HEK293 (cell line): Measurements from ENCODE around the gene MYOC.

ENCODE experiments used
- CTCF ChIA-PET: fragments of 350-600 bp; formaldehyde crosslinking; extraction: SDS; loops from one replicate; lab custom pipeline; 2021; ENCODE audit warnings: antibody characterized with exemption; lab: Yijun Ruan, JAX
- POLR2A ChIA-PET: fragments of 300-600 bp; formaldehyde crosslinking; extraction: SDS; loops from one replicate; lab custom pipeline; 2020; ENCODE audit warnings: antibody characterized with exemption, inconsistent platforms; lab: Yijun Ruan, JAX
- H3K27ac ChIP-seq: fragments of 200-500 bp; sonication (Bioruptor generic); 2 replicates; pipeline ENCODE4 v1.5.1; 2014; ENCODE audit warnings: low read depth, low read length, control low read depth, inconsistent platforms; ENCODE audit errors: extremely low read depth
- H3K36me3 ChIP-seq, 2 experiments: fragments of 200-500 bp in 1 of 2; sonication (Bioruptor generic) in 1 of 2; 1 replicate in 1 of 2; 2 replicates in 1 of 2; pipeline ENCODE4 v1.5.1; 2014 to 2017; ENCODE audit warnings: inconsistent platforms in 2 of 2, low read length in 2 of 2; ENCODE audit not compliant: control insufficient read depth in 2 of 2, insufficient read depth in 1 of 2
- H3K4me1 ChIP-seq: fragments of 200-500 bp; sonication (Bioruptor generic); 2 replicates; pipeline ENCODE4 v1.5.1; 2014; ENCODE audit warnings: mild to moderate bottlenecking, low read length, inconsistent platforms; ENCODE audit not compliant: control insufficient read depth, insufficient read depth
- H3K4me3 ChIP-seq: 2 replicates; pipeline ENCODE4 v1.5.1; 2011; ENCODE audit warnings: low read depth, mild to moderate bottlenecking, control low read depth, low read length, moderate library complexity
- H3K9me3 ChIP-seq: fragments of 200-500 bp; sonication (Bioruptor generic); 2 replicates; pipeline ENCODE4 v1.5.1; 2014; ENCODE audit warnings: low read depth, low read length, inconsistent platforms; ENCODE audit not compliant: control insufficient read depth, insufficient read depth
- FEZF1 ChIP-seq: fragments of 450-650 bp; formaldehyde crosslinking; IDR thresholded peaks from 2 replicates; pipeline ENCODE4 v1.5.1; 2016; ENCODE audit warnings: missing biosample characterization, missing genetic modification characterization
- GLI2 ChIP-seq: fragments of 450-650 bp; formaldehyde crosslinking; IDR thresholded peaks from 2 replicates; pipeline ENCODE4; 2017; ENCODE audit warnings: missing biosample characterization, missing genetic modification characterization, low read depth, borderline replicate concordance
- GLIS1 ChIP-seq: fragments of 450-650 bp; formaldehyde crosslinking; IDR thresholded peaks from 2 replicates; pipeline ENCODE4 v1.5.1; 2016; ENCODE audit warnings: missing biosample characterization, missing genetic modification characterization
- SP7 ChIP-seq: fragments of 450-650 bp; formaldehyde crosslinking; IDR thresholded peaks from 2 replicates; pipeline ENCODE4 v1.5.1; 2016; ENCODE audit warnings: missing biosample characterization, missing genetic modification characterization
- ZEB2 ChIP-seq: fragments of 450-650 bp; formaldehyde crosslinking; IDR thresholded peaks from 2 replicates; pipeline ENCODE4 v1.5.1; 2016; ENCODE audit warnings: missing biosample characterization, missing genetic modification characterization
- ZNF140 ChIP-seq: fragments of 450-650 bp; formaldehyde crosslinking; IDR thresholded peaks from 2 replicates; pipeline ENCODE4 v1.5.1; 2016; ENCODE audit warnings: missing biosample characterization, missing genetic modification characterization
- ZNF146 ChIP-seq: fragments of 450-650 bp; formaldehyde crosslinking; IDR thresholded peaks from 2 replicates; pipeline ENCODE4 v1.5.1; 2016; ENCODE audit warnings: missing biosample characterization, missing genetic modification characterization
- ZNF16 ChIP-seq: fragments of 450-650 bp; formaldehyde crosslinking; IDR thresholded peaks from 2 replicates; pipeline ENCODE4 v1.5.1; 2016; ENCODE audit warnings: low read depth, missing biosample characterization, missing genetic modification characterization
- ZNF169 ChIP-seq: fragments of 450-650 bp; formaldehyde crosslinking; IDR thresholded peaks from 2 replicates; pipeline ENCODE4 v1.5.1; 2016; ENCODE audit warnings: missing biosample characterization, missing genetic modification characterization
- ZNF184 ChIP-seq: fragments of 450-650 bp; IDR thresholded peaks from 2 replicates; pipeline ENCODE4 v1.5.1; 2018; ENCODE audit warnings: missing biosample characterization, mild to moderate bottlenecking, missing genetic modification characterization
- ZNF366 ChIP-seq: fragments of 450-650 bp; formaldehyde crosslinking; conservative IDR thresholded peaks from 2 replicates; pipeline ENCODE4 v1.5.1; 2016; ENCODE audit warnings: missing biosample characterization, missing genetic modification characterization
- ZNF404 ChIP-seq: fragments of 450-650 bp; formaldehyde crosslinking; IDR thresholded peaks from 2 replicates; pipeline ENCODE4 v1.5.1; 2017; ENCODE audit warnings: missing biosample characterization, missing genetic modification characterization
- ZNF423 ChIP-seq: fragments of 450-650 bp; formaldehyde crosslinking; IDR thresholded peaks from 2 replicates; pipeline ENCODE4 v1.5.1; 2016; ENCODE audit warnings: missing biosample characterization, missing genetic modification characterization
- ZNF585B ChIP-seq: fragments of 450-650 bp; formaldehyde crosslinking; IDR thresholded peaks from 2 replicates; pipeline ENCODE4 v1.5.1; 2016; ENCODE audit warnings: missing biosample characterization, missing genetic modification characterization
- ZNF610 ChIP-seq: fragments of 450-650 bp; formaldehyde crosslinking; IDR thresholded peaks from 2 replicates; pipeline ENCODE4 v1.5.1; 2016; ENCODE audit warnings: missing biosample characterization, missing genetic modification characterization, borderline replicate concordance
- ZNF626 ChIP-seq: fragments of 450-650 bp; sonication (Bioruptor Pico); formaldehyde crosslinking; IDR thresholded peaks from 2 replicates; pipeline ENCODE4 v1.5.1; 2018; ENCODE audit warnings: missing biosample characterization, missing genetic modification characterization, inconsistent platforms
- TF ChIP-seq, protein P1 (sequence below): fragments of 450-650 bp; formaldehyde crosslinking; IDR thresholded peaks from 2 replicates; pipeline ENCODE4 v1.5.1; 2016; ENCODE audit warnings: missing biosample characterization, missing genetic modification characterization
- TF ChIP-seq, protein P2 (sequence below): fragments of 450-650 bp; IDR thresholded peaks from 2 replicates; pipeline ENCODE4 v1.5.1; 2018; ENCODE audit warnings: missing biosample characterization, mild to moderate bottlenecking, missing genetic modification characterization
- TF ChIP-seq, protein P3 (sequence below): fragments of 450-650 bp; formaldehyde crosslinking; conservative IDR thresholded peaks from 2 replicates; pipeline ENCODE4 v1.5.1; 2016; ENCODE audit warnings: low read depth, missing biosample characterization, missing genetic modification characterization
- TF ChIP-seq, protein P4 (sequence below): fragments of 450-650 bp; formaldehyde crosslinking; IDR thresholded peaks from 2 replicates; pipeline ENCODE4 v1.5.1; 2017; ENCODE audit warnings: missing biosample characterization, missing genetic modification characterization
- TF ChIP-seq, protein P5 (sequence below): fragments of 450-650 bp; formaldehyde crosslinking; IDR thresholded peaks from 2 replicates; pipeline ENCODE4 v1.5.1; 2016; ENCODE audit warnings: missing biosample characterization, missing genetic modification characterization

MYOC gene

DNA sequence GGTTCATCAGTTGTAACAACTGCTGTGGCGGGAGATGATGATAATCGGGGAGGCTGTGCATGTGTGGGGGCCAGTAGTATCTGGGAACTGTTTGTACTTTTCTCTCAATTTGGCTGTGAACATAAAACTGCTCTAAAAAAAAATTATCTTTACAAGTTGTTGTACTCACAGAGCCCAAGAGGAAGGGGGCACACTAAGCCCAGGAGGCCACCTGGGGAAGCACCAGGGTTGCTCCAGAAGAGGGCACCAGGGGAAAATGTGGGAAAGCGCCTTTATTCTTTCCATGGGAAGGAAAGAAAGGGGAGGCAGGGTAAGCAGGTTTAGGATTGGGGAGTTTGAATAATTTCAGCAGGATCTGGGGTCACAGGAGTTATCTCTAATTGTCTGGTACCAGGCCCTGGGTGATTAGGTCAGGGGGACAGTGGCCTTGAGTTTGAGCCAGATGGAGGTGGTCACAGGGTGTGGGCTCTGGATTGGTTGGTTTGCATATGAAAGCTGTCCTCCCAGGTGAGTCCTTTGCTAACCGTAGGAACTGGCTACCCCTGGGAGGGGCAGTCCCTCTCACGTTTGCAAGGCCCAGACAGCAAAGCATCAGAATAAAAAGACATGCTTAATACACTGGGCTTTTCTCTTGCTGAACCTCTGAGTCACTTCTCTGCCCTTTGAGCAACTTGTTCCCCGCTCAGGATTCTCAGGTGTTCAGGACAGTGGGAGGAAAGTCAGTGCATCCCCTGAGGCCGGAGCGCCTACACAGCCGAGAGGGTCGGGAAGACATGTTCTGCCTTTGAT is 11.2 kb downstream of the MYOC start:
- no peak overlapping the region for H3K4me3 ChIP-seq
- no peak overlapping the region for H3K27ac ChIP-seq
- H3K36me3 ChIP-seq, result no peaks in the 10 kb centered on the region
- no peaks in the 10 kb centered on the region for H3K9me3 ChIP-seq
- POLR2A ChIA-PET, result no interaction called here
- no peak for TF ChIP-seq ZNF16 (tag by site-specific recombination)
- TF ChIP-seq, all 188 proteins: peak for 0
- no peaks in the 10 kb centered on the region for H3K4me1 ChIP-seq
- CTCF ChIA-PET, result interaction anchor here (0.9 to 1.2 kb wide), 2 partner anchors 78 to 80 kb away, joined by 3 read pairs; no protein-coding TSS in a partner anchor

DNA sequence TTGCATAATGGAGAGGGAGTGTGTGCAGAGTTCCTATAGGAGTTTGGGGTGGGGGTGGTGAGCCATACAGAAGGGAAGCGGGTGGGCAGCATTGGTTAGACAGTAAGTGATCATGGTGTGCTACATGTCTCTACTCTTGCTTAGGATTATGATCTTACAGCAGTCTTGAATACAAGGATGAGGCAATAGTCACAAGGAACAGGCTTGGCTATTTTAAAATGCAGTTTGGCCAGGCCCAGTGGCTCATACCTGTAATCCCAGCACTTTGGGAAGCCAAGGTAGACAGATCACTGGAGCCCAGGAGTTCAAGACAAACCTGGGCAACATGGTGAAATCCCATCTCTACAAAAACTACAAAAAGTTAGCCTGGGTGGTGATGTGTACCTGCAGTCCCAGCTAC is 12.3 kb downstream of the MYOC start:
- POLR2A ChIA-PET, result no interaction called here
- CTCF ChIA-PET, result interaction anchor here (0.8 kb wide), 1 partner anchor 76 kb away, joined by 3 read pairs; no protein-coding TSS in a partner anchor
- H3K27ac ChIP-seq, result no peak overlapping the region
- H3K4me3 ChIP-seq, result no peak overlapping the region
- H3K36me3 ChIP-seq, result no peaks in the 10 kb centered on the region
- H3K9me3 ChIP-seq, result no peaks in the 10 kb centered on the region
- no peaks in the 10 kb centered on the region for H3K4me1 ChIP-seq
- TF ChIP-seq ZNF626, result no peak
- TF ChIP-seq, protein P1, sequence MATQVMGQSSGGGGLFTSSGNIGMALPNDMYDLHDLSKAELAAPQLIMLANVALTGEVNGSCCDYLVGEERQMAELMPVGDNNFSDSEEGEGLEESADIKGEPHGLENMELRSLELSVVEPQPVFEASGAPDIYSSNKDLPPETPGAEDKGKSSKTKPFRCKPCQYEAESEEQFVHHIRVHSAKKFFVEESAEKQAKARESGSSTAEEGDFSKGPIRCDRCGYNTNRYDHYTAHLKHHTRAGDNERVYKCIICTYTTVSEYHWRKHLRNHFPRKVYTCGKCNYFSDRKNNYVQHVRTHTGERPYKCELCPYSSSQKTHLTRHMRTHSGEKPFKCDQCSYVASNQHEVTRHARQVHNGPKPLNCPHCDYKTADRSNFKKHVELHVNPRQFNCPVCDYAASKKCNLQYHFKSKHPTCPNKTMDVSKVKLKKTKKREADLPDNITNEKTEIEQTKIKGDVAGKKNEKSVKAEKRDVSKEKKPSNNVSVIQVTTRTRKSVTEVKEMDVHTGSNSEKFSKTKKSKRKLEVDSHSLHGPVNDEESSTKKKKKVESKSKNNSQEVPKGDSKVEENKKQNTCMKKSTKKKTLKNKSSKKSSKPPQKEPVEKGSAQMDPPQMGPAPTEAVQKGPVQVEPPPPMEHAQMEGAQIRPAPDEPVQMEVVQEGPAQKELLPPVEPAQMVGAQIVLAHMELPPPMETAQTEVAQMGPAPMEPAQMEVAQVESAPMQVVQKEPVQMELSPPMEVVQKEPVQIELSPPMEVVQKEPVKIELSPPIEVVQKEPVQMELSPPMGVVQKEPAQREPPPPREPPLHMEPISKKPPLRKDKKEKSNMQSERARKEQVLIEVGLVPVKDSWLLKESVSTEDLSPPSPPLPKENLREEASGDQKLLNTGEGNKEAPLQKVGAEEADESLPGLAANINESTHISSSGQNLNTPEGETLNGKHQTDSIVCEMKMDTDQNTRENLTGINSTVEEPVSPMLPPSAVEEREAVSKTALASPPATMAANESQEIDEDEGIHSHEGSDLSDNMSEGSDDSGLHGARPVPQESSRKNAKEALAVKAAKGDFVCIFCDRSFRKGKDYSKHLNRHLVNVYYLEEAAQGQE (tag by site-specific recombination), result no peak
- TF ChIP-seq ZNF585B (tag by site-specific recombination), result no peak
- TF ChIP-seq ZEB2 (tag by site-specific recombination), result no peak
- no peak for TF ChIP-seq ZNF423 (tag by site-specific recombination)
- TF ChIP-seq ZNF169 (tag by site-specific recombination), result no peak
- TF ChIP-seq, protein P2, sequence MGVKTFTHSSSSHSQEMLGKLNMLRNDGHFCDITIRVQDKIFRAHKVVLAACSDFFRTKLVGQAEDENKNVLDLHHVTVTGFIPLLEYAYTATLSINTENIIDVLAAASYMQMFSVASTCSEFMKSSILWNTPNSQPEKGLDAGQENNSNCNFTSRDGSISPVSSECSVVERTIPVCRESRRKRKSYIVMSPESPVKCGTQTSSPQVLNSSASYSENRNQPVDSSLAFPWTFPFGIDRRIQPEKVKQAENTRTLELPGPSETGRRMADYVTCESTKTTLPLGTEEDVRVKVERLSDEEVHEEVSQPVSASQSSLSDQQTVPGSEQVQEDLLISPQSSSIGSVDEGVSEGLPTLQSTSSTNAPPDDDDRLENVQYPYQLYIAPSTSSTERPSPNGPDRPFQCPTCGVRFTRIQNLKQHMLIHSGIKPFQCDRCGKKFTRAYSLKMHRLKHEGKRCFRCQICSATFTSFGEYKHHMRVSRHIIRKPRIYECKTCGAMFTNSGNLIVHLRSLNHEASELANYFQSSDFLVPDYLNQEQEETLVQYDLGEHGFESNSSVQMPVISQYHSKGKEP (tag by site-specific recombination), result no peak
- no peak for TF ChIP-seq ZNF404 (tag by site-specific recombination)
- no peak for TF ChIP-seq GLI2
- TF ChIP-seq, protein P3, sequence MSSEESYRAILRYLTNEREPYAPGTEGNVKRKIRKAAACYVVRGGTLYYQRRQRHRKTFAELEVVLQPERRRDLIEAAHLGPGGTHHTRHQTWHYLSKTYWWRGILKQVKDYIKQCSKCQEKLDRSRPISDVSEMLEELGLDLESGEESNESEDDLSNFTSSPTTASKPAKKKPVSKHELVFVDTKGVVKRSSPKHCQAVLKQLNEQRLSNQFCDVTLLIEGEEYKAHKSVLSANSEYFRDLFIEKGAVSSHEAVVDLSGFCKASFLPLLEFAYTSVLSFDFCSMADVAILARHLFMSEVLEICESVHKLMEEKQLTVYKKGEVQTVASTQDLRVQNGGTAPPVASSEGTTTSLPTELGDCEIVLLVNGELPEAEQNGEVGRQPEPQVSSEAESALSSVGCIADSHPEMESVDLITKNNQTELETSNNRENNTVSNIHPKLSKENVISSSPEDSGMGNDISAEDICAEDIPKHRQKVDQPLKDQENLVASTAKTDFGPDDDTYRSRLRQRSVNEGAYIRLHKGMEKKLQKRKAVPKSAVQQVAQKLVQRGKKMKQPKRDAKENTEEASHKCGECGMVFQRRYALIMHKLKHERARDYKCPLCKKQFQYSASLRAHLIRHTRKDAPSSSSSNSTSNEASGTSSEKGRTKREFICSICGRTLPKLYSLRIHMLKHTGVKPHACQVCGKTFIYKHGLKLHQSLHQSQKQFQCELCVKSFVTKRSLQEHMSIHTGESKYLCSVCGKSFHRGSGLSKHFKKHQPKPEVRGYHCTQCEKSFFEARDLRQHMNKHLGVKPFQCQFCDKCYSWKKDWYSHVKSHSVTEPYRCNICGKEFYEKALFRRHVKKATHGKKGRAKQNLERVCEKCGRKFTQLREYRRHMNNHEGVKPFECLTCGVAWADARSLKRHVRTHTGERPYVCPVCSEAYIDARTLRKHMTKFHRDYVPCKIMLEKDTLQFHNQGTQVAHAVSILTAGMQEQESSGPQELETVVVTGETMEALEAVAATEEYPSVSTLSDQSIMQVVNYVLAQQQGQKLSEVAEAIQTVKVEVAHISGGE (tag by site-specific recombination), result no peak
- TF ChIP-seq FEZF1, result no peak
- no peak for TF ChIP-seq ZNF610 (tag by site-specific recombination)
- no peak for TF ChIP-seq ZNF366 (tag by site-specific recombination)
- TF ChIP-seq, protein P4, sequence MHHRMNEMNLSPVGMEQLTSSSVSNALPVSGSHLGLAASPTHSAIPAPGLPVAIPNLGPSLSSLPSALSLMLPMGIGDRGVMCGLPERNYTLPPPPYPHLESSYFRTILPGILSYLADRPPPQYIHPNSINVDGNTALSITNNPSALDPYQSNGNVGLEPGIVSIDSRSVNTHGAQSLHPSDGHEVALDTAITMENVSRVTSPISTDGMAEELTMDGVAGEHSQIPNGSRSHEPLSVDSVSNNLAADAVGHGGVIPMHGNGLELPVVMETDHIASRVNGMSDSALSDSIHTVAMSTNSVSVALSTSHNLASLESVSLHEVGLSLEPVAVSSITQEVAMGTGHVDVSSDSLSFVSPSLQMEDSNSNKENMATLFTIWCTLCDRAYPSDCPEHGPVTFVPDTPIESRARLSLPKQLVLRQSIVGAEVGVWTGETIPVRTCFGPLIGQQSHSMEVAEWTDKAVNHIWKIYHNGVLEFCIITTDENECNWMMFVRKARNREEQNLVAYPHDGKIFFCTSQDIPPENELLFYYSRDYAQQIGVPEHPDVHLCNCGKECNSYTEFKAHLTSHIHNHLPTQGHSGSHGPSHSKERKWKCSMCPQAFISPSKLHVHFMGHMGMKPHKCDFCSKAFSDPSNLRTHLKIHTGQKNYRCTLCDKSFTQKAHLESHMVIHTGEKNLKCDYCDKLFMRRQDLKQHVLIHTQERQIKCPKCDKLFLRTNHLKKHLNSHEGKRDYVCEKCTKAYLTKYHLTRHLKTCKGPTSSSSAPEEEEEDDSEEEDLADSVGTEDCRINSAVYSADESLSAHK (tag by site-specific recombination), result no peak
- no peak for TF ChIP-seq ZNF146 (tag by site-specific recombination)
- TF ChIP-seq, protein P5, sequence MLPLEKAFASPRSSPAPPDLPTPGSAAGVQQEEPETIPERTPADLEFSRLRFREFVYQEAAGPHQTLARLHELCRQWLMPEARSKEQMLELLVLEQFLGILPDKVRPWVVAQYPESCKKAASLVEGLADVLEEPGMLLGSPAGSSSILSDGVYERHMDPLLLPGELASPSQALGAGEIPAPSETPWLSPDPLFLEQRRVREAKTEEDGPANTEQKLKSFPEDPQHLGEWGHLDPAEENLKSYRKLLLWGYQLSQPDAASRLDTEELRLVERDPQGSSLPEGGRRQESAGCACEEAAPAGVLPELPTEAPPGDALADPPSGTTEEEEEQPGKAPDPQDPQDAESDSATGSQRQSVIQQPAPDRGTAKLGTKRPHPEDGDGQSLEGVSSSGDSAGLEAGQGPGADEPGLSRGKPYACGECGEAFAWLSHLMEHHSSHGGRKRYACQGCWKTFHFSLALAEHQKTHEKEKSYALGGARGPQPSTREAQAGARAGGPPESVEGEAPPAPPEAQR (tag by site-specific recombination), result no peak
- TF ChIP-seq SP7 (tag by site-specific recombination), result no peak
- no peak for TF ChIP-seq ZNF184 (tag by site-specific recombination)
- TF ChIP-seq ZNF140, result no peak
- TF ChIP-seq GLIS1 (tag by site-specific recombination), result no peak
